ENCODE results near the gene DEFB124.
"Not testable (repeated sequence)": the region's sequence is repeated elsewhere in the genome, so short reads cannot be mapped to it uniquely, and the experiment has no call there.

The DEFB124 gene

GRCh38 chr20:31473331-31474096 lies 1.4 kb downstream of the DEFB124 start:
- DNase-seq (ENCODE audit: low read depth) = peak; percentile 8
- no peak overlapping the region for H3K4me3 ChIP-seq (ENCODE audit: low read depth, low read length)
- TF ChIP-seq CTCF (conservative IDR thresholded peaks at IDR 0.05; ENCODE audit: low read depth, low read length) = no peak

- no peak overlapping the region for H3K4me3 ChIP-seq (ENCODE audit: low read depth, low read length)
- no peak for TF ChIP-seq CTCF (conservative IDR thresholded peaks at IDR 0.05; ENCODE audit: low read depth, low read length)
- DNase-seq (ENCODE audit: low read depth) = peak; percentile 4
These were observed 2.3 kb downstream of the DEFB124 start for GRCh38 chr20:31472395-31473330.

GRCh38 chr20:31470946-31471345 lies 4.0 kb downstream of the DEFB124 start:
- not testable (repeated sequence) for H3K4me3 ChIP-seq (ENCODE audit: low read depth, low read length)

GRCh38 chr20:31454361-31454760 lies 20.6 kb downstream of the DEFB124 start:
- H3K4me3 ChIP-seq (ENCODE audit: low read depth, low read length) = no peak overlapping the region
- DNase-seq (ENCODE audit: low read depth) = no peak
- TF ChIP-seq CTCF (conservative IDR thresholded peaks at IDR 0.05; ENCODE audit: low read depth, low read length) = no peak

More at GRCh38 chr20:31470946-31471345, 4.0 kb downstream of the DEFB124 start:
- DNase-seq (ENCODE audit: low read depth) = not testable (repeated sequence)

- TF ChIP-seq CTCF (conservative IDR thresholded peaks at IDR 0.05; ENCODE audit: low read depth, low read length) = no peak
- H3K4me3 ChIP-seq (ENCODE audit: low read depth, low read length) = no peak overlapping the region
- DNase-seq (ENCODE audit: low read depth) = no peak
These were observed 22.4 kb downstream of the DEFB124 start for GRCh38 chr20:31452575-31452974.

- no peak for DNase-seq (ENCODE audit: low read depth)
- TF ChIP-seq CTCF (conservative IDR thresholded peaks at IDR 0.05; ENCODE audit: low read depth, low read length) = no peak
- H3K4me3 ChIP-seq (ENCODE audit: low read depth, low read length) = no peak overlapping the region
These were observed 25.2 kb downstream of the DEFB124 start for GRCh38 chr20:31449511-31450414.
